ENCODE data around the gene GPSM1.

Gene GPSM1, protein sequence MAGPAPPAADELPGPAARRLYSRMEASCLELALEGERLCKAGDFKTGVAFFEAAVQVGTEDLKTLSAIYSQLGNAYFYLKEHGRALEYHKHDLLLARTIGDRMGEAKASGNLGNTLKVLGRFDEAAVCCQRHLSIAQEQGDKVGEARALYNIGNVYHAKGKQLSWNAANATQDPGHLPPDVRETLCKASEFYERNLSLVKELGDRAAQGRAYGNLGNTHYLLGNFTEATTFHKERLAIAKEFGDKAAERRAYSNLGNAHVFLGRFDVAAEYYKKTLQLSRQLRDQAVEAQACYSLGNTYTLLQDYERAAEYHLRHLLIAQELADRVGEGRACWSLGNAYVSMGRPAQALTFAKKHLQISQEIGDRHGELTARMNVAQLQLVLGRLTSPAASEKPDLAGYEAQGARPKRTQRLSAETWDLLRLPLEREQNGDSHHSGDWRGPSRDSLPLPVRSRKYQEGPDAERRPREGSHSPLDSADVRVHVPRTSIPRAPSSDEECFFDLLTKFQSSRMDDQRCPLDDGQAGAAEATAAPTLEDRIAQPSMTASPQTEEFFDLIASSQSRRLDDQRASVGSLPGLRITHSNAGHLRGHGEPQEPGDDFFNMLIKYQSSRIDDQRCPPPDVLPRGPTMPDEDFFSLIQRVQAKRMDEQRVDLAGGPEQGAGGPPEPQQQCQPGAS

DNA sequence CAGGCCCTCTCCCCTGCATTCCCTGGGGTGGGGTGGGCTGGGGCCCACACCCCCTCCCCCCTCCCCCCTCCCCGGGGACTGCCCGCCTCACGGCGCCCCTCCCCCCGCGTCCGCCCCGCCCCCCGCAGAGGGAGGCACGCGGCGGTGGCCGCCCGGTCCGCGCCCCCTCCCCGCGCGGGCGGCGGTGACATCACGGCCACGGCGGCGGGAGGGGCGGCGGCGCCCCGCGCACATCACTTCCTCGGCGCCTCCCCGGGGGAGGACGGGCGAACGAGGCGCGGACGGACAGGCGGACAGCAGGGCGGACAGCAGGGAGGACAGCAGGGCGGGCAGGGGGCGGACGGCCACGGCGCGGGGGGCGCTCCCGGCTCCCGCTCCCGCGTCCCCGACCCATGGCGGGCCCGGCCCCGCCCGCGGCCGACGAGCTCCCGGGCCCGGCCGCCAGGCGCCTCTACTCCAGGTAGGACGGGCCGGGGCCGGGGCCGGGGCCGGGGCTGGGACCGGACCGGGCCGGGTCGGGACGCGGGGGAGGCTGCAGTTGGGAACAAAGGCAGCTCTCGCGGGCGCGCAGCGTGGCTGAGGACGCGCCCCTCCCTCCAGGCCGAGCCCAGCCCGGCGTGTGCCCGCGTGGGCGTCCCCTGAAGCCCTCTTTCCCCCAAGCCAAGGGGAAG lies at the start of gene GPSM1:
Gene GPSM1, plus strand, starts transcription at position 236 of the 671 bp plus-strand sequence. Its CDS starts 157 bp downstream, at position 393.
- DNase-seq = peak; percentile 76

DNA sequence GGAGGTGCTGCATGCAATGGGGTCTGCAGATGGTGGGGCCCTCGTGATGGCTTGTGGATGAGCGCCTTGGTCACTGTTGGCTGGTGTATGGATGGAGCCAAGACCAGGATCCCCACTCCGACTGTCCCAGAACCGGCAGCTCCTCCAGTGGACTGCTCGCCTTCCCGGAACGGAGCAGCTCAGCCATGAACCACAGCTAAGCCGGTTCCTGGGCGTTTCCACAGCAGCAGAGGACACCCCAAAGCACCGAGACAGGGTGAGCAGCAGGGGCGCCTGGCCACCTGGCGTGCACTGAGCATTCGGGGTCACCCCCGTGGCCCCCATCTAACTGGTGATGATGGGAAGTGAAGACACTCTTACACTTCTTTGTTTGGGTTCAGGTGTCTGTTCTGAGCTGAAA lies 49.6 kb upstream of the GPSM1 start:
- no peak for DNase-seq

DNA sequence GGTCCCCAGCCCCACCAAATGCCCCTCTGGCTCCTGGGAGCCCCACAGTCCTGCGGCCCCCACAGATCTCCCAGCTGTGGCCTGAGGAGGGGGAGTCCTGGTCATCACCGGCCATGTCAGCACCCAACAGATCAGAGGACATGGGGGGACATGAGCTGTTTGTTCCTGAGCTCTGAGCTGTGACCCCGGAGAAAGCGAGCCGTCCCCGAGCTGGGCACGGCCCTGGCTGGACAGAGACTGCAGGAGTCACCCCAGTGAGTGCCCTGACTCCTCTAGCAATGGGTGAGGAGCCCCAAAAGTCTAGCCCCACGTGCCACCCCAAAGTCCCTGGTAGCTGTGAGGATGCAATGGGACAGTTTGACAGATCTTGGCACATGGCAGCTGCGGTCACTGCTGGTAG lies 49.1 kb upstream of the GPSM1 start:
- DNase-seq = no peak

DNA sequence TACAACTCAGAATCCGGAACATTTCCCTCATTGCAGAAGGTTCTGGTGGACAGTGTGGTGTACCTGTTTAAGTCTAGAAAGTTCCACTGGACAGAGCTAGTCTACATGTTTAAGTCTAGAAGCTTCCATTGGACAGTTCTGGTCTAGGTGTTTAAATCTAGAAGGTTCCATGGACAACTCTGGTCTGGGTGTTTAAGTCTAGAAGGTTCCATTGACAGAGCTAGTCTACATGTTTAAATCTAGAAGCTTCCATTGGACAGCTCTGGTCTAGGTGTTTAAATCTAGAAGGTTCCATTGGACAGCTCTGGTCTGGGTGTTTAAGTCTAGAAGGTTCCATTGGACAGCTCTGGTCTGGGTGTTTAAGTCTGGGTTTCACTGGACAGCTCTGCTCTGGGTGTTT lies 48.4 kb upstream of the GPSM1 start:
- no peak for DNase-seq

DNA sequence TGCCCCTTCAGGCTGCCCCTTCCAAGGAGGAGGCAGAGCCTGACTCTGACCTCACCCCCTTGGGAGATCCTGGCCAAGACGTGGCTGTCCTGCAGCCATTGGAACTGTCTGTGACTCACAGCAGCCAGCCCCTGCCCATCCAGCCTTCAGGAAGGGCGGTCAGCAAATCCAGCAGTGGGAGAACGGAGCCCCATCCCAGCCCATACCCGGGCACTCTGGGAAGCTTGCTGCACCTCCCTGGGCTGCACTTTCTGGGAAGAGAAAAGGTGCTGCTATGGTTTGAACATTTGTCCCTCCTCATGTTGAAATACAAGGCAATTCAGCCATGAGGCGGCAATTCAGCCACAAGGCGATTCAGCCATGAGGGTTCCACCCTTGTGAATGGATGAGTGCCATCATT lies 47.9 kb upstream of the GPSM1 start:
- DNase-seq = no peak

DNA sequence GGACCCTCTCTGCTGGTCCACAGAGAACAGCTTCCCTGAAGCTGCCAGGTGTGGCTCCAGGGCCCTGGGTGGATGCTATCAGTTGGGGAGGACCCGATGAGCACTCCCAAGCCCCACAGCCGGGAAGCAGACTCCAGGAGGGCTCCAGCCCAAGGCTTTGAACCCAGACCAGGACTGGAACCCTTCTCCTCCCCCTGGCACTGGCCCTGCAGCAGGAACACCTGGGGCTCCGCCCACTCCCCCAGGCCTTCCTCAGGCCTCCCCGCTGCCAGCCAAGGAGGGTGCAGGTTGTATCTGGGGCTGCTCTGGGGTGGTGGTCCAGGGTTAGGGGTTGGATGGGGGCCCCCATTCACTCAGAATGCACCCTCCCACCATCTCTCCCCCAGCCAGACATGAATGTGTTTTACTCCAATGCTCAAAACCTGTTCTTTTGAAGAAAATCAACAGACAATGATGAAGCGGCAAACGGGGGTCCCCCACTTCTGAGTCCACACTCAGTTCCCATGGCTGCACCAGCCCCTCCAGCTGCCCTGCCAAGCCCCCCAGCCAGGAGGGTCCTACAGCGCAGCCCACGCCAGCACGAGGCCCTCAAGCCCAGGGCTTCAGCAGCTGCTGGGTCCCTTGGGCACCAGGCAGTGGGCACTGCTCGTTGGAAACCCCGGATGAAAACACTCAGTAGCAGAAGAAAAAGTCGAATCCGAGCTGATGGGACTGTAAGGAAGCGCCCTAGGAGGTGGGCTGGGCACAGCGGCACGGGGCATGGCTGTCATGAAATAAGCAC lies 46.6 kb upstream of the GPSM1 start:
- DNase-seq = no peak

DNA sequence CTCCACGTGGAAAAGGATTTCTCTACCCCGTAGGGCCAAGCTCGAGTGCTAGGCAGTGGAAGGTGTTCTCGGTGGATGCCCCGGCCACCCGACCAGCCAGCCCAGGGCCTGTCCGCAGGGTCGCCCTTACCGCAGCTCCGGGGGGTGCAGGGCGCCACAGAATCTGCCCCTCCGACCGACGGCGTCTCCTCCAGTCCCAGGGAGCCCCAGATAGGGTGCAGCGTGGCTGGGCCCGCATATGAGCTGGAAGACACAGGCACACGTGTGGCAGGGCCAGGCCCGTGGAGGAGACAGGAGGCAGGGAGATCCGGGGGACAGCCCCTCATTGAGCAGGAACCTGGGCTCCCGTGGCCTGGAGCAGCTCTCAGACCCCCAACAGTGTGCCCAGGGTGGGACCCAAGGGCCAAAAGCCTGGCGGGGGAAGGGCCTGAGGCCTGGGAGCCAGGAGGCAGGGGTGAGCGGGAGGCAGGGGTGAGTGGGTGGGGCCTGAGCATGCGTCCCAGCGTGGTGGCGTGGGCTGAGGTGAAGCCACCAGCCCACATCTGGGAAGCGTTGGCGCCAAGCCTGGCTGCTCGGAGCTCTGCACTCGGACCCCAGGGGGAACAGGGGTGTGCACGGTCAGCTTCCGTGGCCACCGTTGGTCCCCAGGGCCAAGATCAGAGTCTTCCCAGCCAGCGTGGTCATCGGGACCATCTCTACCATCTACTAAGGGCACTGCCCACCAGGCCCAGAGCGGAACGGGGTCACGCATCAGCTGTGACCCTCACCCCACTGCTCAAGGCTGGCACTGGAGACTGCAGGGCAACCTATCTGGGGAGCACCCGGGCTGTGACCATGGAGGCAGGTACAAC lies 45.7 kb upstream of the GPSM1 start:
- DNase-seq = no peak

DNA sequence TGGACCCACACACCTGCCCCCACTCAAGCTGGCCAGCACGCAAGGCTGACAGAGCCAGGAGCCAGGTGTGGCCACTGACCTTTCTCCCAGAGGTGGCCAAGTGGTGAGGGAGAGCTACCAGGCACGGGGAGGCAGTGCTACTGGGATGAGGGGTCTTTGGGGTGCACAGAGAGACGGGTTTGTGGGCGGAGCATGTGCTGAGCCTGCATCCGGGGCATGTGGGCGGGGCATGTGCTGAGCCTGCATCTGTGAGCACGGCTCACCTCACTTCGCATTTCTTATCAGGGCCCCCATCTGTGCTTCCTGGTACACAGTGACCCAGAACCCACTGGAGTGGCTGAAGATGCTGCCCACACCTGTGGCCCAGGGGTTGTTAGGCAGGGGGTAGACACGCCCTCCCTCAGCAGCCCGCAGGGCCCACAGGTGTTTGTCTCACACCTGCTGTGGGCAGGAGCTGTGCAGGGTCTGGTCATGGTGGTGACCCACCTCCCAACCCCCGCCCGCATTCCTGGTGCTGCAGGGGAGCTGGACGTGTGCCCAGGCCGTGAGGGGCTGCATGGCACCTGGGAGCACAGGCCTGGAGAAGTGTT lies 45.0 kb upstream of the GPSM1 start:
- DNase-seq = peak; percentile 62

DNA sequence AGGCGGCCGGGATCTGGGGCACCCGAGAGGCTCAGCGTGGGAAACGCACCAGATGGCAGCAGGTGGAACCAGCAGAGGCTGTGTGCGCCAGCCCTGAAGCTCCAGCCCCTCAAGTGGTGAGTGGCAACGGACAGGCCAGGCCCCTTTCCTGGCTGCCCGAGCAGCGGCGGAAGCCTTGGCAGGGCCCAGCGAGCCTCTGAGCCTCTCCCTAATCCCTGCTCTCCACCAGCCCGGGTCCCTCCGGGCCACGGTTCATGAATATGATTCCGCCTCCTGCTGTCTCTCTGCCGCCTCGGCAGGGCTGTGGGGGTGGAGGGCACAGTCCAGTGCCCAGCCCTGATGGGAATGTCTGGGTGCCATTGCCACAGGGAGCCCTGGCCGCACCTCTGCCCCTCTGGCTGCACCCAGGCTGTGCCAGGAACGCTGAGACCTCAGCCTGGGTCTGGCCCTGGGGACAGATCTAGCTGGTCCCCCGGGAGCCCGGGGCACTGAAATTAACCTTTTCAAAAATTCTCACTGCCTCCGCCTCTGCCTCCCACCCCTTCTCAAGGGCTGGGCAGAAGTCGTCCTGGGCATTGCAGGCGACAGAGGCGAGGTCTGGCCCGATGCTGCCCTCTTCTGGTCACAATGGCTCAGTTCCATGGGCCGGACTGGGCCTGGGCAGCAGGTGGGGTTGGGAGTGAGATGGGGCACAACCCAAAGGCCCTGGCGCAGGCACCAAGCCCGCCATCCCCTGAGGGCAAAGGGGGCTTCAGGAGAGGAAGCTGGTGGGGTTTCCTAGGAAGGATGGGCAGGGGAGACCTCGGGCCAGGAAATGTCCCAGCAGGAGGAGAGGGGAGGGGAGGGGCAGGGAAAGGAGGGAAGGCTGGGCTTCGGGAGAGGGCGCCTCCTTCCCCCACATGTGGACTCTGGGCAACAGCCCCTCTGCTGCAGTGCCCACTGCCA lies 43.8 kb upstream of the GPSM1 start:
- peak; percentile 96 for DNase-seq

DNA sequence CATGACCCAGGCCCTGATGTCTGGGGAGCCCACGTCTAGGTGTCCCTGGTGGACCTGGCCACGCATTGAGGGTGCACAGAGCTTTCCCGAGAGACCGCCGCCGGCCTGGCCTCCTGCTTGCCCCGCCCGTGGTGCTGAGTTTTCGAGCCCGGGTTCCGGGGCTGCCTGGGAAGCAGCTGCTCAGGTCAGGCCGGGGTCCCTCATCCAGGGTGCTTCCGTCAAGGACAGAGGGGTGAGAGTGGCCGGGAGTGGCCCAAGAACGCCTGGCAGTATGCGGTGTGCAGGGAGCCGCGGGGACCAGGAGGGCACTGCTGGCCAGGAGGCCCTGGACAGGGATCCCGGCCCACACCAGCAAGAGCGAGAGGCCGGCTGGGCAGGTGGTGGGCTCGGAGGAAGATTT lies 43.0 kb upstream of the GPSM1 start:
- no peak for DNase-seq

DNA sequence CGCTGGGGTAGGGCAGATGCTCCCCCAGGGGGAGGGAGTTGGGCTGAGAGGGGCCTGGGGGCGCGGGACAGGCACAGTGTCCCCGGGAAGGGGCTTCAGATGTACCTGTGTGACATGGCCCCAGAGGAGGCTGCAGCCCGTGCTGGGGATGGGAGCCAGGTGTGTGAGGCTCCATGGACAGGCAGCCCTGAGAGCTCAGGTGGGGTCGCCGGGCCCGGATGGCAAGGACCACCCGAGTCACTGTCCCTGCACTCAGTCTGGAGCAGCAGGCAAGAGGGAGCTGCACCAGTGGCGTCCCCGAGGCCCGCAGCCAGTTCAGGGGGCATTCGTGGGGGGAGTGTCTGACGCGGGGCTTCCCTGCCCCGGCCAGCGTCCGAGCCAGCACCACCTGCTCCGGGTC lies 42.4 kb upstream of the GPSM1 start:
- no peak for DNase-seq

DNA sequence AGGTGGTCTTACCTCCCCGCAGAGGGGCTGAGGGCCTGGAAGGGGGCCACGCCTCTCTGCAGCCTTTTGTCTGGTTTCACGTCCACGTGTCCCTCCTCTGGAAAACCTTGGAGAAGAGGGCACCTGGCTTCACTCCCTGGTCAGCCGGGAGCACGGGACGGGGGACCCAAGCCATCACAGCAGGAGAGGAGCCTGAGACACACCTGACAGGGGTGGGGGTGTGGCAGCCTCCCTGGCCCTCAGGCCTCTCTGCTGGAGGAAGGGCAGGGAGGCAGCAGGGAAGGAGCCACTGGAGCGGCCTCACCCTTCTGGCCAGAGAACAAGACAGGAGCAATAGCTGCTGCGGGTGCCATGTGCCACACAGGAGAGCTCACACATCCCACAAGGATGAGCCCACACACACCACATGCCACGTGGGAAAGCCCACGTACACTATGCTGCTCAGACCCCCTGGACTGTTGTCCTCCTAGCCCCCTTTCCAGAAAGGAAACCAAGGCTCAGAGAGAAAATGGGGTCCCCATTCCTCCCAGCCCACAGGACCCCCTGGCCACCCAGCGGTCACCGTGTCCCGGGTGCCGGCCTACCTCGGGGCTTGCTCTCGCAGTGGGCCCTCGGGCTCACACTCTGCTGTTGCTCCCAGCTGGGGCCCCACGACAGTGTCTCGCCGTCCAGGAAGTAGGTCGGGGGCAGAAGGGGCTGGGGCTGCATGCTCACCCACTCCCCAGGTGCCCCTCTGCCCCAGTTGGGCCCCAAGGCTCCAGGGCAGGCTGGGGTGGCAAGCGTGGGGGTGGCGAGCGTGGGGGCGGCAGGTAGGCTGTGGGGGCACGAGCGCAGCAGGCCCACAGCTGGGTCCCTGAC lies 41.6 kb upstream of the GPSM1 start:
- DNase-seq = no peak

DNA sequence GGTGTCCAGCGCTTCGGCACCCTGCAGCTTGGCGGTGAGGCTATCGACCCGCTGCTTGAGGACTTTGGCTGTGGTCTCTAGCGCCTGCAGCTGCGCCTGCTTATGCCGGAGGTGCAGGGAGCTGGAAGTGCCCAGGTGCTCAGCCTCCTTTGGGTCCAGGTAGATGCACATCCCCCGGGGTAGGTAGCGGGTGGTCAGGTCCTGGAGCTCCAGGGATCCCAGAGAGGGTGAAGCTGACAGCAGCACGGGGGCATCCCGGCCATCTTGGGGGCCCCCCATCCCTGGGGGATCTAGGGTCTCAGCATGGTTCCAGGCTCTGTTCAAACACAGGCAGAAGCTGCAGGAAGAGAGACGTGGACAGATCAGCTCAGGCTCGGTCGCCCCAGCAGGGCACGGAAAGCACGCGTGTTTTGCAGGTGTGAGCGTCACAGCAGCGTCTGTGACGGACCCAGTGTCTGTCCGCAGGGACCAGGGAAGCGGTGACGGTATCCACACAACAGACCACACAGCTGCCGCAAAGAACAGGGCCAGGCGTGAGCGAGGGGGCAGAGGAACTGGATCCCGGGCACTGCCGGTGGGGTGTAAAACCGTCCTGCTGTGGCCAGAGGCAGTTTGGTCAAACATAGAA lies 40.9 kb upstream of the GPSM1 start:
- DNase-seq = no peak

DNA sequence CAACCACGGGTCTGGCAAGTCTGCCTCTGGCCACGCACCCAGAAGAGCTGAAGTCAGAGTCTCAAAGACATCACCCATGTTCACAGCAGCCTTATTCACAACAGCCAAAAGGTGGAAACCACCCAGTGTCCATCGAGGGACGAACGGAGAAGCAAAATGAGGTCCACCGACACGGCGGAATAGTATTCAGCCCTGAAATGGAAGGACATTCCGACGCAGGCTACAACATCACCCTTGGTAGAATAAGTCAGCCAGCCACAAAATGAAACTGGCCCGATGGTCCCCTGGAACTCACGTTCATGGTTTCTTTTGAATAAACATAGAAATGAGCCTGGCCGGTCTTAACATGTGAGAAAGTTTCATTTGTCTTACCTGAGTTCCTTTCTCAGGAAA lies 40.4 kb upstream of the GPSM1 start:
- no peak for DNase-seq

DNA sequence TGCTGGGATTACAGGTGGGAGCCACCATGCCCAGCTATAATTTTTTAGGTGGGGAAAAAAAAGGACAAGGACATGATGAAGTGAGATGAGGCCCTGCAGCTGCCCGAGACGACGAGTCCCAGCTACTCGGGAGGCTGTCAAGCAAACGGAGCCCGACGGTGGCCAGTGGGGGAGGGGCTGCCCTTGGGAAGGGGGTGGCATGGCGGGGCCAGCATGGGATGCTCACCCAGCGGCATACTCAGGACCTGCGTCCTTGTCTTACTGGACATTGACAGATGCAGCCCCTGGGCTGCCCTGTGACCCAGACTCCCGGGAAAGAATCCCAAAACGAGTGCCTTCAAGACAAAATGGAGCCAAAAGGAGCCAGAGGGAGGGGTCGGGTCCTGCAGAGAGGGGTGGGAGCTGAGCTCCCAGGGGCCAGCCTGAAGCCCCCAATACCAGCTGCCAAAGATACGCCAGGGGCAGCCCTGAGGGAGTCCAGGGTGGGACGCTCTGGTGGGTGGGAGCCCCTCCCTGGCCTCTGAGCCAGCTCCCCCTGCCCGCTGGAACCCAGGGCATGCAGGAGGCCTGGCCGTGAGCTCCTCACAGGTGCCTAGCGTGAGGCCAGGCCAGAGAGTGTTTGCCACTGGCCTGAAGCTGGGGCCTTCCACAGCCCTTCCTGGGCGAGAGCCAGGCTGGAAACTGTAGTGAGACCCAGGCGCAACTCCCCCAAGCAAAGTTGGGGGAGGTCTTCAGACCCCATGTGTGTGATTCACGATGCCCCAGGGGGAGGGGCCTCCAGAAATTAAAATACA lies 39.2 kb upstream of the GPSM1 start:
- DNase-seq = peak; percentile 51

DNA sequence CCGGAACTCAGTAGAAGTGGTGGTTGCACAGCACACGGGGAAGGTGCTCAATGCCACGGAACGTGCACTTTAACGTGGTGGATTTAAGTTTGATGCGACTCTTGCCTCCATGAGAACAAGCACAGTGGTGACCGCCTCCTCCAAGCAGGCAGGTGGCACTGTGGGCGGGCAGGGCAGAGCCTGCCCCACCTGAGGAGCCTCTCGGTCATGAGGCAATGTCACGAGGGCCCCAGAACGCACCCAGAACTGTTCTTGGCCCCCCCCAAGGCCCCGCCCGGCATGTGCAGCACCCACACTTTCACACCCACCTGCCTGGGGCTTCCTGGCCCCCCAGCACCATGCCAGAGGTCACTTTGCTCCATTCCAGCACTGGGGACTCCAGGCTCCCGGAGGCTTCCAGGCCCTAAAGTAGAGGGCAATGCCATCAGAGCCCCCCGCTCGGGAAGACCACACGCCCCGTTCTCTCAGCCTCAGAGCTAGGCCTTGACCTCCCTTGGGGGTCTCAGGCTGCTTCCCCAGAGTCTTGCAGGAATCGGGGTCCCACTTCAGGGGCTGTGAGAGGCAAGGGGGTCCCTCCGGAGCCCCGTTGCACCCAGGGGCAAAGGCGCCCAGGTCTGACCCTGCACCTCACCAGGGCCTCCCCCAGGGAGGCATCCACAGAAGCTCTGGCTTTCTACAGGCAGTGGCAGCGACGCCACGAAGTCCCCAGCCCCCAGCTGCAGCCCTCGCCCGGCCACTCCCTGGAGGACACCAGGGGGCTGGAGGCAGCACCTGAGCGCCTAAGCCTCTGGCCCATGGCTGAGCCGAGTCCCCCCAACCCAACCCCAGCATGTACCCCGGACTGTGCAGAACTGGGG lies 37.5 kb upstream of the GPSM1 start:
- peak; percentile 58 for DNase-seq

DNA sequence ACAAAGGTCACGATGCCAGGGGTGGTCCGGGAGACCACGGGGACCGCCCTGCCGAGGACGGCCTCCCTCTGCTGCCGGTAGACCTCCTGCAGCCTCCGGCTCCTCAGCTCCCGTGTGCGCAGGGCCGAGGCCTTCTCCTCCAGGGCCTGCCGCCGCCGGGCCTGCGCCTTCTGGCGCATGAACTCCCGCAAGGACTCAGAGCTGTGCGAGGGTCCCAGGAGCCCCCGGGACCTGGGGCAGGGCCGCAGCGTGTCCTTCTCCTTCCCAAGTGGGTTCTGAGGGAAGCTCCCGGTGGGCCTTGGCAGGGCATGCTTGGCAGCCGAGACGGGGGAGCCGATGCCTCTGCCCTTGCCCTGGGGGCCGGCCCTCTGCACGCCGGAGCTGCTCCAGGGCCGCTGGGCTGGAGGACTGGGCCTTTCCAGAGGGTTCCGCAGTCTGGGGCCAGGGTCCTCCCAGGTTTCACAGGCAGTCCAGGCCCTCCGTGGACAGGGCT lies 36.8 kb upstream of the GPSM1 start:
- no peak for DNase-seq

Data from DMS53 (cell line).